Stimulated activated CD4-positive, alpha-beta T cell treated with anti-CD3 and anti-CD28 coated beads, Interleukin-1b, Interleukin-23, amount 100 ng/mL, for 24 hours (primary cell): ENCODE data around the gene MED13L.
"Not testable (repeated sequence)": the region's sequence is repeated elsewhere in the genome, so short reads cannot be mapped to it uniquely, and the experiment has no call there.

Experiments used
- DNase-seq, 4 experiments: peaks; one replicate each; pipeline ENCODE4 v3.0.0-alpha.2; 2020; ENCODE audit warnings: low read depth in 4 of 4, low spot score in 1 of 4

MED13L gene

GRCh38 chr12:116248433-116248832, 29.1 kb downstream of the MED13L start:
- no peak for DNase-seq

- no peak for DNase-seq
Measured at GRCh38 chr12:116247377-116247776, 30.1 kb downstream of the MED13L start.

GRCh38 chr12:116246490-116247179, 30.9 kb downstream of the MED13L start:
- DNase-seq = no peak

- DNase-seq = no peak
Measured at GRCh38 chr12:116245189-116245588, 32.3 kb downstream of the MED13L start.

GRCh38 chr12:116244474-116245090, 32.9 kb downstream of the MED13L start:
- DNase-seq = no peak

- DNase-seq = no peak
Measured at GRCh38 chr12:116244001-116244400, 33.5 kb downstream of the MED13L start.

GRCh38 chr12:116242740-116243139, 34.8 kb downstream of the MED13L start:
- DNase-seq = no peak

- DNase-seq = no peak
Measured at GRCh38 chr12:116241157-116241759, 36.2 kb downstream of the MED13L start.

- not testable (repeated sequence) for DNase-seq
Measured at GRCh38 chr12:116238570-116239119, 38.8 kb downstream of the MED13L start.

- DNase-seq = no peak
Measured at GRCh38 chr12:116238149-116238548, 39.3 kb downstream of the MED13L start.

GRCh38 chr12:116236976-116237375, 40.5 kb downstream of the MED13L start:
- no peak for DNase-seq

GRCh38 chr12:116236148-116236731, 41.3 kb downstream of the MED13L start:
- DNase-seq = peak in 1 of 4 experiments; percentile 11

- DNase-seq = not testable (repeated sequence)
Measured at GRCh38 chr12:116234148-116234547, 43.3 kb downstream of the MED13L start.

GRCh38 chr12:116233669-116234068, 43.8 kb downstream of the MED13L start:
- DNase-seq = no peak

- no peak for DNase-seq
Measured at GRCh38 chr12:116227811-116228210, 49.7 kb downstream of the MED13L start.

- no peak for DNase-seq
Measured at GRCh38 chr12:116226026-116226425, 51.5 kb downstream of the MED13L start.

- DNase-seq = peak in 3 of 4 experiments; percentile 25 to 38 (median 32)
Measured at GRCh38 chr12:116222358-116222757, 55.1 kb downstream of the MED13L start.

GRCh38 chr12:116220756-116221155, 56.7 kb downstream of the MED13L start:
- no peak for DNase-seq

- no peak for DNase-seq
Measured at GRCh38 chr12:116217045-116217735, 60.3 kb downstream of the MED13L start.

- DNase-seq = no peak
Measured at GRCh38 chr12:116216022-116216756, 61.3 kb downstream of the MED13L start.
